Activated CD4-positive, alpha-beta T cell treated with anti-CD3 and anti-CD28 coated beads, Interleukin-2, amount 50 U/mL, for 16 hours (primary cell): Measurements from ENCODE around the gene GUCY2D.
"Not testable (repeated sequence)": the region's sequence is repeated elsewhere in the genome, so short reads cannot be mapped to it uniquely, and the experiment has no call there.

Experiments used
- DNase-seq: peaks from one replicate; pipeline ENCODE4 v3.0.0-alpha.2; 2020

The GUCY2D gene

GRCh38 chr17:8019166-8019565 is 16.8 kb downstream of the GUCY2D start:
- DNase-seq: no peak

GRCh38 chr17:8019665-8020650 is 17.5 kb downstream of the GUCY2D start:
- no peak for DNase-seq

- DNase-seq: no peak
Observed at GRCh38 chr17:8020776-8021564, 18.6 kb downstream of the GUCY2D start.

GRCh38 chr17:8021565-8022359 is 19.3 kb downstream of the GUCY2D start:
- no peak for DNase-seq

GRCh38 chr17:8022360-8023003 is 20.1 kb downstream of the GUCY2D start:
- no peak for DNase-seq

- DNase-seq: not testable (repeated sequence)
Observed at GRCh38 chr17:8024161-8024560, 21.7 kb downstream of the GUCY2D start.

GRCh38 chr17:8025176-8025911 is 22.9 kb downstream of the GUCY2D start:
- no peak for DNase-seq

- no peak for DNase-seq
Observed at GRCh38 chr17:8029121-8029520, 26.7 kb downstream of the GUCY2D start.

GRCh38 chr17:8031261-8031661 is 28.8 kb downstream of the GUCY2D start:
- no peak for DNase-seq

GRCh38 chr17:8031950-8032349 is 29.5 kb downstream of the GUCY2D start:
- DNase-seq: no peak

GRCh38 chr17:8032442-8032841 is 30.0 kb downstream of the GUCY2D start:
- DNase-seq: no peak

GRCh38 chr17:8038954-8039610 is 36.7 kb downstream of the GUCY2D start, which contains the start of gene ALOX15B:
Gene ALOX15B, plus strand, starts transcription at chr17:8039059. Its CDS starts 97 bp downstream, at chr17:8039156.
- DNase-seq: no peak

- DNase-seq: no peak
Observed at GRCh38 chr17:8039611-8040168, 37.3 kb downstream of the GUCY2D start.

- DNase-seq: peak; percentile 53
Observed at GRCh38 chr17:8041249-8041928, 39.0 kb downstream of the GUCY2D start.

- no peak for DNase-seq
Observed at GRCh38 chr17:8041979-8042378, 39.6 kb downstream of the GUCY2D start.

- no peak for DNase-seq
Observed at GRCh38 chr17:8044819-8045810, 42.7 kb downstream of the GUCY2D start.

- no peak for DNase-seq
Observed at GRCh38 chr17:8046306-8046928, 44.0 kb downstream of the GUCY2D start.
